ENCODE data around the gene EFCAB9.
A peak's percentile ranks its signal among the peaks of the same experiment; 100 is the strongest.

EFCAB9 gene

GRCh38 chr5:172166030-172166826 is 27.7 kb upstream of the EFCAB9 start:
- DNase-seq, result no peak

GRCh38 chr5:172167895-172168294 is 26.1 kb upstream of the EFCAB9 start:
- DNase-seq, result no peak

GRCh38 chr5:172168311-172168710 is 25.7 kb upstream of the EFCAB9 start:
- no peak for DNase-seq

DNA sequence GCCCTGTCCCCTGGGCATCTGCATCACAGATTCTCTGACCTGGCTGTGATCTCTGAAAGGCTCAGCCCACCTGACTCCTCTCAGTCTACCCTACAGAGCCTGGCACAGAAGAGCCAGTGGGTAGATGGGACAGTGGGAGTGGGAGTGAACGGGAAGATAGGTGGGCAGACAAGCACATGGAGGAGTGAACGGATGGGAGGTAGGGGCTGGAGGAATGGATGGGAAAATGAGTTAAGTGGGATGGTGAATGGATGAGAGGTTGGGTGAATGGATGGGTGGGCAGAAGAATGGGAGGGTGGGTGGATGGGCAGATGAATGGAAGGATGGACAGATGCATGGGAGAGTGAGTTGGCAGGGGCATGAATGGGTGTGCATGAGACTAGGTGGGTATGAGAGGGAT is 24.8 kb upstream of the EFCAB9 start:
- DNase-seq, result no peak

- DNase-seq, result no peak
These were observed 23.7 kb upstream of the EFCAB9 start for GRCh38 chr5:172170251-172170701.

- DNase-seq, result no peak
These were observed 22.9 kb upstream of the EFCAB9 start for GRCh38 chr5:172171118-172171517.

DNA sequence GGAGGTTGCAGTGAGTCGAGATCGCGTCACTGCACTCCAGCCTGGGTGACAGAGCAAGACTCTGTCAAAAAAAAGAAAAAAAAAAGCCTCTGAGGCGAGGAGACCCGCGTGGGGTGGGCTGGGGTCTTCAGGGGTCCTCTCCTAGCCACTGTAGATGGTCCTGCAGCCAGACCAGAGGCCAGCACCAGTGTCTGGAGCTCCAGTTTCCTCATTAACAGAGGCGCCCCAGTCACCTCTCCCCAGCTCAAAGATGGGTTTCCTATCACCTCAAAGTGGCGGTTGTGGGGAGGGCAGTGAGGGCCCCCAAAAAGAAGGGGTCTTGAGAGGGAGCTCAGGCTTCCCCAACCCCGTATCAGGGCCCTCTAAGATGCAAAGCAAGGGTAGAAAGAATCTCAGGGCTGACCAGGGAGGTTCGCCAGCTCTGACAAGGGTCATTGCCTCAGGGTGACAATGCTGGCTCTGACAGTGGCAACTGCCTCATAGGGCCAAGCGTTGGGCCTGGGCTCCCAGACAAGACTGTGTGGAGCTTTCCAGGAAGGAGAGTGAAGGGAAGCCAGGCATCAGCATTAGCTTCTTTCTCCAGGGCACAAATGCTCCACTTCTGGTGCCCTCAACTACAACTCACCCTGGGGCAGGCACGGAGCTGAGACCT is 20.9 kb upstream of the EFCAB9 start:
- DNase-seq, result no peak

DNA sequence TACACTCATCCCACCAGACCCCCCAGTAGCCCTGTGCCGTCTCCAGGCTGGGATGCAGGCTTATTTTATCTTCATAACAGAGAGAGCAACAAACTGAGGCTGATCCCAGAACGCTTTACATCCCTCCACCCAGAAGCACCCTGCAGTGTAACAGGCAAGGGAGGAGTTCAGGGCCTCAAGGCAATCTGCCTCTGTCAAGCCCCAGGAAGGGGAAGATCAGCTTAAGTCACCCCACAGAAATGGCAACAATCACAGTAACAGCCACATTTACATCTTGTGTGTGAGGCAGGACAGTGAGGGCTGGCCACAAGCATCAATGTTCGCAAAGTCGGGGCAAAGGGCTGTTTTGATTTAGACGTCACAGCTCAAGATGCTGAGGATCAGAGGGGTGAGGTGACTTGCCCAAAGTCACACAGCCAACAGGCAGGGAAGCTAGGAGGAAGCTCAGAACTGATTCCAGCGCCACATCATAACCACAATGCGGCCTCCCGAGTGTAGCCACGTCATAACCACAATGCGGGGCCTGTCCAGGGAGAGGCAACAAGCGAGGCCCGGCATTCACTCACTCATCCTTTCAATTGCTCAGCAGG is 20.3 kb upstream of the EFCAB9 start:
- DNase-seq, result peak; percentile 82

GRCh38 chr5:172175263-172175719 is 18.7 kb upstream of the EFCAB9 start:
- DNase-seq, result peak; percentile 89

DNA sequence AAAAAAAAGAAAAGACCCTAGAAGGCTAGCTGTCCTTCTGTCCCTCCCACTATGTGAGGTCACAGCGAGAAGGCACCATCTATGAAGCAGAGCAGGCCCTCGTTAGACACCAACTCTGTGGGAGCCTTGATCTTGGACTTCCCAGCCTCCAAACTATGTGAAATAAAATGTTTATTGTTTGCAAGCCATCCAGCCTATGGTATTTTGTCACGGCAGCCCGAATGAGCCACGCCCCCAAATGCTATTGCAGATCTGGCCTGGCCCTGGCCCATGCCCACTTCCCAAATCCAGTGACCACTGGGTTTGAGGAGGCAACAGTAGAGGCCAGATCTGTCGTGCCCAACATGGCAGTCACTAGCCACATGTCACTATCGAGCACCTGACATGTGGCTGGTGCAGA is 16.8 kb upstream of the EFCAB9 start:
- DNase-seq, result no peak

GRCh38 chr5:172178301-172178987 is 15.5 kb upstream of the EFCAB9 start:
- no peak for DNase-seq

DNA sequence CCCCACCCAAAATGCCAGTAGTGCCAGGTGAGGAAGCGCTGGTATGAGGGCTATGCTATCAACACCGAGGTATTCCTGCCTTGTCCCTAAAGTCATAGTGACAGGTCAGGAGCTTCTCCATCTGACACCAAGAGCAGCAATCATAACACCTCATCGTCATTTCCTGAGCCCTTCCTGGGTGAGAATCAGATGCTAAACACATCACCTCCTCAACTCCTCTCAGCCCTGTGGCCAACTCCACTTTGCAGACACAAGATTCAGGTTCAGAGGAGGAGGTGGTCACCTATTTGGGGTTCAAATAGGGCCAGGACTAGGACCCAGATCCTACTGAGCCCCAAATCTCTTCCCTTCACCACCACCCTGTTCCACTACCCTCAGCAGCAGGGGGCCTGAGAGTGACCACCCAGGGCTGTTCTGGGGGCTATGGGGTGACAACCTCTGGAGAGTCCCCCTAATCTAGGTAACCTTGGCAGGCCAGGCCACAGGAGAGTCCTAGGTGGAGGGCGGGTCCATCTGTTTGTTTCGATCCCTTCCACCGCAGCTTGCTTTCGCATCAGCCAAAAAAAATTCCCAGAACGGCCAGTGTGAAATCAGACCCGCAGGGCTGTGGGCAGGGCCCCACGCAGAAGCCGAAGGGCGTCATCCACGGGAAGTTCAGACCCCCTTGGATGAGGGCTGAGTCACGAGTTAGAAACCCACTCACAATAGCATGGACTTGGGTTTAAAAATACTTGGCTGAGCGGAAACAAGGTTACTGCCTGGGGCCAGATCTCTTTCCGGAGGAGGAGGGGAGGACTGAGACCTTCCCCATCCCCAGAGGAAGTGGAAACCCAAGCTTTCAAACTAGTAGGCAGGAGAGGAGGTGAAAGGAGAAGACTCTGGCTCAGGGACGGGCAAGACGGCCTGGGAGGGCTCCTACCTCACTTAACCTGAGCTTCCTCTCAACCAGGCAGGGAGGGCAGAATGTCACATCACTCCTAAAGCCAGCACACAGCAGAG is 14.7 kb upstream of the EFCAB9 start:
- DNase-seq, result peak; percentile 58

GRCh38 chr5:172180936-172181335 is 13.0 kb upstream of the EFCAB9 start:
- no peak for DNase-seq

- DNase-seq, result no peak
These were observed 11.7 kb upstream of the EFCAB9 start for GRCh38 chr5:172182291-172182690.

- no peak for DNase-seq
These were observed 10.1 kb upstream of the EFCAB9 start for GRCh38 chr5:172183881-172184280.

DNA sequence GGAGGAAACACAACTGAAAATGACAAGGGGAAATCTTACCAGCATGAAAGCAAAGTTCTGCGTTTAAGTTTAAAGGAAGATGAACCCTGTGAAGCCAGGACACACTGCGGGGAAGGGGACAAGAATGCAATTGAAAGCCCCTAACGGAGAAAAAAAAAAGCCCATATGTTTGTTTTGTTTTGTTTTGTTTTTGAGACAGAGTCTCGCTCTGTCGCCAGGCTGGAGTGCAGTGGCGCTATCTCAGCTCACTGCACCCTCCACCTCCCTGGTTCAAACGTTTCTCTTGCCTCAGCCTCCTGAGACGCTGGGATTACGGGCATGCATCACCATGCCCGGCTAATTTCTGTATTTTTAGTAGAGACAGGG is 8.9 kb upstream of the EFCAB9 start:
- no peak for DNase-seq

DNA sequence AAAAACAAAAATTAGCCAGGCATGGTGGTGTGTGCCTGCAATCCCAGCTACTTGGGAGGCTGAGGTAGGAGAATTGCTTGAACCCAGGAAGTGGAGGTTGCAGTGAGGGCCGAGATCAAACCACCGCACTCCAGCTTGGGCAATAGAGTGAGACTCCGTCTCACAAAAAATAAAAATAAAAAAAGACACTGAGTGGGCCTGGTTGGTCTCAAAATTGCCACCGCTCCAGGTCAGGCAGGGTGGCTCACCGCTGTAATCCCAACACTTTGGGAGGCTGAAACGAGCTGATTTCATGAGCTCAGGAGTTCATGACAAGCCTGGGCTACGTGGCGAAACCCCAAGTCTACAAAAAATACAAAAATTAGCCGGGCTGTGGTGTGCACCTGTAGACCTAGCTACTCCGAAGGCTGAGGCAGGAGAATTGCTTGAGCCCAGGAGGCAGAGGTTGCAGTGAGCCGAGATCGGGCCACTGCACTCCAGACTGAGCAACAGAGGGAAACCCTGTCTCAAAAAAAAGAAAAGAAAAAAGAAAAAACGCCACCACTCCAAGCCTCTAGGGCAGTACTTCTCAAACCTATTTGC is 7.8 kb upstream of the EFCAB9 start:
- DNase-seq, result no peak

DNA sequence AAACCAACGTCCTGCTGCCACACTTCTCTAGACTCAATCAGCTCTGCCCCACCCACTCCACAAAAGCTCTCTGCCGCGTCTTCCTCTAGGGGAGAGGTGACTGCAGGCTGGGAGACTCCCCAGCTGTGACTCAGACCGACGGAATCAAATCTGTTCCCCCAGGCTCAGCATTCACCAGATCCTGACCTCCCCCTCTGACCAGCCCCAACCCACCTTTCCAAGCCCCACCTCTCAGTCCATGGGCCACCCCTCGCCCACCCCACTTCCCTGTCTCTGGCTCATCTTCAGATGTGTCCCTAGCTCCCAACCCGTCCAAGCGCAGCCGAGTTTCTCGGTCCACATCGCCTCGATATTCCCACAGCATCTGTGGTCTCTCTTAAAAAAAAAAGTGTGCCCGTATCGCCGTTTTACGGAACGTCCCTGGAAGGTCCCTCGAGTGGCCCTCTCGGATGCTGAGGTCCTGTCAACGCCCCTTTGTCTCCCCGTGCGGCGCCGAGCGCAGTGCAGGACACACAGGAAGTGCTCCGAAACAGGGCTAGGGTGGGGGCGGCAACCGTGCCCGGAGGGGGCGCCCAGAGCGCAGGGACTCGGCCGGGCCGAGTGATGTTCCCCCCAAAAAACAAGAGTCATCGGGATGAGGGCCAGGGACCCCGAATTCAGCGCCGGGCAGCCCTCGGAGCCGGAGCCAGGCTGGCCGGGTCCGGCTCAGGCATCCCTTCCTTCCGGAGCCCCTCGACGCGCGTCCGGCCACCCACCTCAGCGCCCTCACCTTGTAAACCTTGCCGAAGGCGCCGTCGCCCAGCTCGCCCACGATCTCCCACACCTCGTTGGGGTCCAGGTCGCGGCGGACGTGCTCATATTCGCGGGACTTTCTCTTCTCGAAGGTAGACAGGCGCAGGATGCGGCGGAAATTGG is 6.6 kb upstream of the EFCAB9 start:
- peak; percentile 78 for DNase-seq

DNA sequence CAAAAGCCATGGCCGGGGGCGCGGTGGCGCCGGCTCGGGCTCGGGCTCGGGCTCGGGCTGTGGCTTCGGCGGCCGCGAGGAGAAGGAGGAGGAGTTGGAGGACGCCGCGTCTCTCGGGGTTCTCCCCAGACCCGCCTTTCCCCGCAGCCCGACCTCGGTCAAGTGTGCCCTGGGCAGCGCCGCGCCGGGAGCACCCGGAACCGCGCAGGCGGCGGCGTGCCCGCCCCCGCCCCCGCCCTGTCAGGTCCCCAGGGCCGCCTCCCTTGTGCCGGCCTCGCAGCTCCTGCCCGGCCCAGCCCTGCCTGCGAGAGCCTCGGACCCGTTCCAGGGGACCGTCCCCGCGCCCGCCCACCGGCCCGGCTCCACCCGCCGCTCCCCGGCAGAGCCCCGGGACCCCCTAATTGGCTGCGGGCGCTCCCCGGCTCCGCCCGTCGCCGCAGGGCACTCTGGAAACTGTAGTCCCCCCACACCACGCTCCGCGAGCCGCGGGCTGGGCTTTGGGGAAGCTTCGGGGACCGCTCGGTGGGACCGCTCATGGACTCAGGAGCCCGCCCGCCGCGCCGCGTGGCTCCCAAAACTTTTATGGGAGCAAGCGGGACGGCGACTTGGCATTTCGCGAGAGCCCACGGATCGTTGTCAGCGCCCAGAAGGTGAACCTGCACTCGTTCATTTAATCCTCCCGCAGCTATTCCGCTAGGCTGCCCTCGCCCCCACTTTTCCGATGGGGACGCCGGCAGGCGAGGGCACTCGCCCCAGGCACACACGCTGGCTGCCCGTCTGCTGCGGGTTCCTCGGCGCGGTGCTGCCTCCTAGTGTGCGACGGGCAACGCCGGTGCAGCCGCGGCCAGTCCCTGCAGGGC is 5.7 kb upstream of the EFCAB9 start, which contains the start of gene STK10:
Gene STK10 (minus strand): TSS at position 192 of the 860 bp plus-strand sequence. CDS start 182 bp downstream, at position 10.
- peak; percentile 88 for DNase-seq

Measured in stimulated activated CD4-positive, alpha-beta T cell treated with anti-CD3 and anti-CD28 coated beads, Interleukin-4, amount 100 ng/mL, for 24 hours (primary cell).